HEK293 (cell line): ENCODE results near the gene CACNG4.

Experiments used
- CTCF ChIP-seq: fragments of 450-650 bp; formaldehyde crosslinking; IDR thresholded peaks from 2 replicates; pipeline ENCODE4 v1.5.1; 2016; ENCODE audit warnings: missing biosample characterization, missing genetic modification characterization
- ZBTB6 ChIP-seq: fragments of 450-650 bp; formaldehyde crosslinking; IDR thresholded peaks from 2 replicates; pipeline ENCODE4 v1.5.1; 2017; ENCODE audit warnings: missing biosample characterization, missing genetic modification characterization
- ZNF138 ChIP-seq: fragments of 450-650 bp; formaldehyde crosslinking; IDR thresholded peaks from 2 replicates; pipeline ENCODE4 v1.5.1; 2016; ENCODE audit warnings: missing biosample characterization, missing genetic modification characterization, borderline replicate concordance
- ZNF629 ChIP-seq: fragments of 450-650 bp; formaldehyde crosslinking; IDR thresholded peaks from 2 replicates; pipeline ENCODE4 v1.5.1; 2017; ENCODE audit warnings: missing biosample characterization, missing genetic modification characterization

- TF ChIP-seq ZBTB6 (tag by site-specific recombination) (no peak), CTCF (tag by site-specific recombination) (no peak), ZNF138 (tag by site-specific recombination) (no peak), ZNF629 (tag by site-specific recombination) (no peak)
Measured at GRCh38 chr17:67074781-67075180, 110.3 kb downstream of the CACNG4 start.
